Parathyroid adenoma (tissue), 2 donors: Measurements from ENCODE around the gene CACYBP.
A peak's percentile ranks its signal among the peaks of the same experiment; 100 is the strongest.

ENCODE experiments used
- H2AFZ ChIP-seq: fragments of 300-600 bp; sonication (generic); one replicate; pipeline ENCODE4 v1.7.0; 2017; ENCODE audit warnings: antibody characterized with exemption, mild to moderate bottlenecking
- H3K27ac ChIP-seq: fragments of 300-600 bp; sonication (generic); one replicate; pipeline ENCODE4 v1.7.0; 2017
- H3K27me3 ChIP-seq: fragments of 300-600 bp; sonication (generic); one replicate; pipeline ENCODE4 v1.7.0; 2017; ENCODE audit warnings: low read length; ENCODE audit not compliant: control insufficient read depth, insufficient read depth
- H3K36me3 ChIP-seq: fragments of 300-600 bp; sonication (generic); one replicate; pipeline ENCODE4 v1.7.0; 2017; ENCODE audit warnings: low read length; ENCODE audit not compliant: control insufficient read depth, insufficient read depth
- H3K4me1 ChIP-seq: fragments of 300-600 bp; sonication (generic); one replicate; pipeline ENCODE4 v1.7.0; 2017; ENCODE audit warnings: control low read depth
- H3K4me2 ChIP-seq: fragments of 300-600 bp; sonication (generic); one replicate; pipeline ENCODE4 v1.7.0; 2017; ENCODE audit warnings: low read length
- H3K4me3 ChIP-seq: fragments of 300-600 bp; sonication (generic); one replicate; pipeline ENCODE4 v1.7.0; 2017; ENCODE audit warnings: low read depth, low read length
- H3K79me2 ChIP-seq: fragments of 300-600 bp; sonication (generic); one replicate; pipeline ENCODE4 v1.7.0; 2017; ENCODE audit warnings: control low read depth
- H3K9ac ChIP-seq: fragments of 300-600 bp; sonication (generic); one replicate; pipeline ENCODE4 v1.7.0; 2017; ENCODE audit warnings: mild to moderate bottlenecking
- H3K9me3 ChIP-seq: fragments of 300-600 bp; sonication (generic); one replicate; pipeline ENCODE4 v1.7.0; 2017; ENCODE audit warnings: low read length; ENCODE audit not compliant: control insufficient read depth
- CTCF ChIP-seq: fragments of 300-600 bp; sonication (generic); IDR thresholded peaks from one replicate; pipeline ENCODE4 v1.7.0; 2017; ENCODE audit warnings: antibody characterized with exemption, mild to moderate bottlenecking
- donor health status: primary hyperparathyroidism.

CACYBP gene

GRCh38 chr1:174999216-174999935 lies 371 bp upstream of the CACYBP start:
- no peaks in the 10 kb centered on the region for H3K9me3 ChIP-seq
- no peak for TF ChIP-seq CTCF
- H3K27ac ChIP-seq: peak overlapping the region; percentile 99
- H3K9ac ChIP-seq: peak overlapping the region; percentile 70
- H3K79me2 ChIP-seq: peaks cover 4% of the 10 kb centered on the region
- no peaks in the 10 kb centered on the region for H3K4me1 ChIP-seq
- H3K27me3 ChIP-seq: no peaks in the 10 kb centered on the region
- peak overlapping the region; percentile 87 for H3K4me2 ChIP-seq
- H3K4me3 ChIP-seq: peak overlapping the region; percentile 71
- no peaks in the 10 kb centered on the region for H3K36me3 ChIP-seq
- peak overlapping the region; percentile 97 for H2AFZ ChIP-seq

GRCh38 chr1:175000697-175001187 lies 995 bp downstream of the CACYBP start:
- Histone ChIP-seq H3K9me3 (no peaks in the 10 kb centered on the region), H3K4me2 (peak overlapping the region; percentile 91), H3K36me3 (no peaks in the 10 kb centered on the region), H3K4me1 (no peaks in the 10 kb centered on the region), H3K9ac (no peak overlapping the region), H2AFZ (no peak overlapping the region), H3K27ac (no peak overlapping the region), H3K79me2 (peaks cover 4% of the 10 kb centered on the region), H3K4me3 (peak overlapping the region; percentile 71), H3K27me3 (no peaks in the 10 kb centered on the region)
- no peak for TF ChIP-seq CTCF

- TF ChIP-seq CTCF: no peak
- no peaks in the 10 kb centered on the region for H3K27me3 ChIP-seq
- H3K9me3 ChIP-seq: no peaks in the 10 kb centered on the region
- H3K9ac ChIP-seq: no peak overlapping the region
- peaks cover 4% of the 10 kb centered on the region for H3K79me2 ChIP-seq
- no peak overlapping the region for H3K4me3 ChIP-seq
- H2AFZ ChIP-seq: no peak overlapping the region
- no peak overlapping the region for H3K27ac ChIP-seq
- no peaks in the 10 kb centered on the region for H3K36me3 ChIP-seq
- no peak overlapping the region for H3K4me2 ChIP-seq
- H3K4me1 ChIP-seq: no peaks in the 10 kb centered on the region
These were observed 3.3 kb downstream of the CACYBP start for GRCh38 chr1:175002910-175003517.

- no peaks in the 10 kb centered on the region for H3K27me3 ChIP-seq
- no peaks in the 10 kb centered on the region for H3K36me3 ChIP-seq
- H3K9me3 ChIP-seq: no peaks in the 10 kb centered on the region
- no peak overlapping the region for H3K9ac ChIP-seq
- no peak overlapping the region for H2AFZ ChIP-seq
- H3K27ac ChIP-seq: no peak overlapping the region
- peaks cover 4% of the 10 kb centered on the region for H3K79me2 ChIP-seq
- no peak overlapping the region for H3K4me3 ChIP-seq
- no peaks in the 10 kb centered on the region for H3K4me1 ChIP-seq
- H3K4me2 ChIP-seq: no peak overlapping the region
- TF ChIP-seq CTCF: no peak
These were observed 3.8 kb downstream of the CACYBP start for GRCh38 chr1:175003521-175003920.
